Nucleus accumbens (tissue), 56 donors: Measurements from ENCODE around the gene CLEC5A.
"Not testable (repeated sequence)": the region's sequence is repeated elsewhere in the genome, so short reads cannot be mapped to it uniquely, and the experiment has no call there.

Experiments used
- DNase-seq, 56 donors: peaks; one replicate each; lab custom pipeline; 2025; lab: John Stamatoyannopoulos, UW

CLEC5A gene

GRCh38 chr7:141949451-141949850 is 2.7 kb upstream of the CLEC5A start:
- DNase-seq = no peak

- no peak for DNase-seq
Measured at GRCh38 chr7:141949021-141949420, 2.2 kb upstream of the CLEC5A start.

- no peak for DNase-seq
Measured at GRCh38 chr7:141945356-141945755, 1.4 kb downstream of the CLEC5A start.

- DNase-seq = no peak
Measured at GRCh38 chr7:141944811-141945210, 2.0 kb downstream of the CLEC5A start.

GRCh38 chr7:141943846-141944245 is 2.9 kb downstream of the CLEC5A start:
- DNase-seq = no peak

- no peak for DNase-seq
Measured at GRCh38 chr7:141941075-141941474, 5.7 kb downstream of the CLEC5A start.

- no peak for DNase-seq
Measured at GRCh38 chr7:141930211-141930610, 16.6 kb downstream of the CLEC5A start.

- no peak for DNase-seq
Measured at GRCh38 chr7:141928845-141929195, 18.0 kb downstream of the CLEC5A start.

- DNase-seq = no peak
Measured at GRCh38 chr7:141928146-141928844, 18.5 kb downstream of the CLEC5A start.

GRCh38 chr7:141920281-141920680 is 26.5 kb downstream of the CLEC5A start:
- DNase-seq = no peak

- DNase-seq = no peak
Measured at GRCh38 chr7:141916099-141916498, 30.7 kb downstream of the CLEC5A start, which contains the start of gene OR9A4. OR9A4 (plus strand) TSS chr7:141916399; CDS start chr7:141918876, 2,477 bp downstream.

GRCh38 chr7:141915565-141915964 is 31.2 kb downstream of the CLEC5A start:
- no peak for DNase-seq

- DNase-seq = no peak
Measured at GRCh38 chr7:141911391-141911790, 35.4 kb downstream of the CLEC5A start.

- DNase-seq = no peak
Measured at GRCh38 chr7:141906285-141906684, 40.5 kb downstream of the CLEC5A start.

GRCh38 chr7:141899366-141899765 is 47.4 kb downstream of the CLEC5A start:
- DNase-seq = not testable (repeated sequence)

- DNase-seq = no peak
Measured at GRCh38 chr7:141891336-141891735, 55.4 kb downstream of the CLEC5A start.

- no peak for DNase-seq
Measured at GRCh38 chr7:141889321-141889720, 57.5 kb downstream of the CLEC5A start.

GRCh38 chr7:141884539-141885225 is 62.1 kb downstream of the CLEC5A start:
- DNase-seq = no peak

- no peak for DNase-seq
Measured at GRCh38 chr7:141880960-141881359, 65.8 kb downstream of the CLEC5A start.

- no peak for DNase-seq
Measured at GRCh38 chr7:141877365-141877764, 69.4 kb downstream of the CLEC5A start.
